IMR-90 (cell line): ENCODE results near the gene SP3.

Source experiments
- BHLHE40 ChIP-seq: fragments of 150-350 bp; IDR thresholded peaks from 2 replicates; pipeline ENCODE4 v1.6.1; 2016; ENCODE audit warnings: mild to moderate bottlenecking, low read depth, low read length
- CEBPB ChIP-seq: IDR thresholded peaks from 2 replicates; pipeline ENCODE4 v1.6.1; 2012; ENCODE audit warnings: low read depth, low read length, improper control_type of control experiment
- CTCF ChIP-seq: conservative IDR thresholded peaks from 2 replicates; pipeline ENCODE4 v1.5.1; 2012; ENCODE audit warnings: mild to moderate bottlenecking, low read depth, low read length, improper control_type of control experiment
- ELK1 ChIP-seq: fragments of 150-350 bp; IDR thresholded peaks from 2 replicates; pipeline ENCODE4 v1.6.1; 2016; ENCODE audit warnings: low read depth, mild to moderate bottlenecking, low read length, moderate library complexity, borderline replicate concordance
- FOS ChIP-seq: fragments of 150-350 bp; IDR thresholded peaks from 2 replicates; pipeline ENCODE4 v1.6.1; 2016; ENCODE audit warnings: low read depth, low read length
- MAZ ChIP-seq: IDR thresholded peaks from 2 replicates; pipeline ENCODE4 v1.6.1; 2012; ENCODE audit warnings: low read depth, mild to moderate bottlenecking, low read length, improper control_type of control experiment, moderate library complexity, borderline replicate concordance
- MXI1 ChIP-seq: IDR thresholded peaks from 2 replicates; pipeline ENCODE4 v1.6.1; 2012; ENCODE audit warnings: low read depth, mild to moderate bottlenecking, low read length, moderate library complexity, borderline replicate concordance
- NFE2L2 ChIP-seq: fragments of 150-350 bp; IDR thresholded peaks from 2 replicates; pipeline ENCODE4 v1.6.1; 2016; ENCODE audit warnings: low read depth, mild to moderate bottlenecking, low read length
- POLR2A ChIP-seq: IDR thresholded peaks from 2 replicates; pipeline ENCODE4 v1.6.1; 2012; ENCODE audit warnings: mild to moderate bottlenecking, low read depth, low read length
- RAD21 ChIP-seq: IDR thresholded peaks from 2 replicates; pipeline ENCODE4 v1.6.1; 2012; ENCODE audit warnings: low read length, improper control_type of control experiment
- RCOR1 ChIP-seq: IDR thresholded peaks from 2 replicates; pipeline ENCODE4 v1.6.1; 2012; ENCODE audit warnings: mild to moderate bottlenecking, low read length, improper control_type of control experiment; ENCODE audit not compliant: insufficient replicate concordance
- RFX5 ChIP-seq: IDR thresholded peaks from 2 replicates; pipeline ENCODE4 v1.8.0; 2012; ENCODE audit warnings: low read depth, mild to moderate bottlenecking, low read length, moderate library complexity
- SMC3 ChIP-seq: fragments of 150-350 bp; IDR thresholded peaks from 2 replicates; pipeline ENCODE4 v1.6.1; 2016; ENCODE audit warnings: low read depth, mild to moderate bottlenecking, antibody characterized with exemption, low read length, moderate library complexity
- TF ChIP-seq, protein P1 (sequence below): fragments of 150-350 bp; IDR thresholded peaks from 2 replicates; pipeline ENCODE4 v1.6.1; 2017; ENCODE audit warnings: mild to moderate bottlenecking, antibody characterized with exemption, low read length, low read depth

- TF ChIP-seq BHLHE40 (no peak), CTCF (no peak), POLR2A (no peak), RAD21 (no peak), NFE2L2 (no peak), MAZ (no peak), CEBPB (no peak), RFX5 (no peak), ELK1 (no peak), MXI1 (no peak), FOS (no peak), SMC3 (no peak), RCOR1 (no peak)
- TF ChIP-seq, protein P1, sequence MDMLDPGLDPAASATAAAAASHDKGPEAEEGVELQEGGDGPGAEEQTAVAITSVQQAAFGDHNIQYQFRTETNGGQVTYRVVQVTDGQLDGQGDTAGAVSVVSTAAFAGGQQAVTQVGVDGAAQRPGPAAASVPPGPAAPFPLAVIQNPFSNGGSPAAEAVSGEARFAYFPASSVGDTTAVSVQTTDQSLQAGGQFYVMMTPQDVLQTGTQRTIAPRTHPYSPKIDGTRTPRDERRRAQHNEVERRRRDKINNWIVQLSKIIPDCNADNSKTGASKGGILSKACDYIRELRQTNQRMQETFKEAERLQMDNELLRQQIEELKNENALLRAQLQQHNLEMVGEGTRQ = no peak
Observed at GRCh38 chr2:173929441-173929840, 35.7 kb downstream of the SP3 start.
